Liver (tissue), 9 donors: Measurements from ENCODE around the gene MLXIP. TPM values are rescaled to one million over a fixed set of nuclear protein-coding genes. Genes with fewer than 3 reads are reported as not detected.

ENCODE experiments used
- DNase-seq: peaks from one replicate; pipeline ENCODE4 v3.0.0-alpha.2; 2017; ENCODE audit warnings: low spot score
- H3K27ac ChIP-seq, 2 donors: one replicate each; pipeline ENCODE4 v1.7.0; 2013; ENCODE audit warnings: inconsistent platforms in 2 of 2, low read length in 2 of 2, control low read depth in 1 of 2, low read depth in 1 of 2, mild to moderate bottlenecking in 1 of 2
- H3K27me3 ChIP-seq, 4 donors: one replicate each; pipeline versions ENCODE4 v1.6.1 to v1.7.0; 2013; ENCODE audit warnings: low read length in 3 of 4, inconsistent platforms in 1 of 4, mild to moderate bottlenecking in 1 of 4, moderate library complexity in 1 of 4; ENCODE audit not compliant: control insufficient read depth in 4 of 4, insufficient read depth in 4 of 4
- H3K36me3 ChIP-seq, 4 donors: one replicate each; pipeline versions ENCODE4 v1.6.1 to v1.7.0; 2013; ENCODE audit warnings: low read length in 3 of 4, mild to moderate bottlenecking in 3 of 4, low read depth in 1 of 4, moderate library complexity in 1 of 4; ENCODE audit not compliant: control insufficient read depth in 4 of 4, insufficient read depth in 3 of 4
- H3K4me1 ChIP-seq, 4 donors: one replicate each; pipeline versions ENCODE4 v1.6.1 to v1.7.0; 2013; ENCODE audit warnings: low read length in 3 of 4, mild to moderate bottlenecking in 3 of 4, moderate library complexity in 1 of 4; ENCODE audit not compliant: control insufficient read depth in 4 of 4, insufficient read depth in 4 of 4
- H3K4me3 ChIP-seq, 3 donors: one replicate each; pipeline versions ENCODE4 v1.6.1 to v1.7.0; 2013; ENCODE audit warnings: low read length in 3 of 3, control low read depth in 1 of 3, low read depth in 1 of 3, mild to moderate bottlenecking in 1 of 3
- H3K9ac ChIP-seq, 2 donors: one replicate each; pipeline ENCODE4 v1.7.0; 2013; ENCODE audit warnings: low read length in 2 of 2, mild to moderate bottlenecking in 2 of 2, moderate library complexity in 2 of 2, control low read depth in 1 of 2, low read depth in 1 of 2
- H3K9me3 ChIP-seq, 4 donors: one replicate each; pipeline versions ENCODE4 v1.6.1 to v1.7.0; 2013; ENCODE audit warnings: low read length in 3 of 4; ENCODE audit not compliant: control insufficient read depth in 4 of 4
- ATF3 ChIP-seq: IDR thresholded peaks from 2 replicates; pipeline ENCODE4 v1.6.1; 2016; ENCODE audit warnings: antibody characterized with exemption
- CTCF ChIP-seq: fragments of 150-350 bp; IDR thresholded peaks from 2 replicates; pipeline ENCODE4 v1.5.1; 2017; ENCODE audit warnings: improper control_type of control experiment, low read depth, low read length; ENCODE audit not compliant: missing input control
- EGR1 ChIP-seq, 2 donors: IDR thresholded peaks; 2 replicates each; pipeline ENCODE4 v1.6.1; 2016 to 2018; ENCODE audit warnings: antibody characterized with exemption in 2 of 2, low read depth in 2 of 2
- FOXA1 ChIP-seq: IDR thresholded peaks from 2 replicates; pipeline ENCODE4 v1.6.1; 2016; ENCODE audit warnings: antibody characterized with exemption
- FOXA2 ChIP-seq: IDR thresholded peaks from 2 replicates; pipeline ENCODE4 v1.6.1; 2016; ENCODE audit warnings: antibody characterized with exemption
- GABPA ChIP-seq, 2 donors: IDR thresholded peaks in 1 of 2; conservative IDR thresholded peaks in 1 of 2; 2 replicates each; pipeline ENCODE4 v1.6.1; 2016; ENCODE audit warnings: antibody characterized with exemption in 2 of 2, mild to moderate bottlenecking in 1 of 2, moderate library complexity in 1 of 2
- HNF4A ChIP-seq, 2 donors: conservative IDR thresholded peaks; 2 replicates each; pipeline ENCODE4 v1.6.1; 2016; ENCODE audit warnings: antibody characterized with exemption in 2 of 2, mild to moderate bottlenecking in 2 of 2
- HNF4G ChIP-seq: IDR thresholded peaks from 2 replicates; pipeline ENCODE4 v1.6.1; 2016; ENCODE audit warnings: antibody characterized with exemption
- JUND ChIP-seq, 2 donors: IDR thresholded peaks; 2 replicates each; pipeline ENCODE4 v1.6.1; 2016; ENCODE audit warnings: antibody characterized with exemption in 2 of 2
- MAX ChIP-seq: IDR thresholded peaks from 2 replicates; pipeline ENCODE4 v1.6.1; 2016; ENCODE audit warnings: antibody characterized with exemption
- NR2F2 ChIP-seq: IDR thresholded peaks from 2 replicates; pipeline ENCODE4 v1.6.1; 2016; ENCODE audit warnings: antibody characterized with exemption
- RAD21 ChIP-seq, 2 donors: IDR thresholded peaks; 2 replicates each; pipeline ENCODE4 v1.6.1; 2016; ENCODE audit warnings: antibody characterized with exemption in 2 of 2, mild to moderate bottlenecking in 2 of 2
- REST ChIP-seq: IDR thresholded peaks from 2 replicates; pipeline ENCODE4 v1.6.1; 2016; ENCODE audit warnings: antibody characterized with exemption, mild to moderate bottlenecking
- RXRA ChIP-seq, 2 donors: IDR thresholded peaks; 2 replicates each; pipeline ENCODE4 v1.6.1; 2017 to 2018; ENCODE audit warnings: antibody characterized with exemption in 2 of 2, mild to moderate bottlenecking in 1 of 2
- SP1 ChIP-seq: IDR thresholded peaks from 2 replicates; pipeline ENCODE4 v1.6.1; 2018; ENCODE audit warnings: antibody characterized with exemption, mild to moderate bottlenecking
- TAF1 ChIP-seq: conservative IDR thresholded peaks from 2 replicates; pipeline ENCODE4 v1.6.1; 2016; ENCODE audit warnings: antibody characterized with exemption, mild to moderate bottlenecking
- YY1 ChIP-seq: IDR thresholded peaks from 2 replicates; pipeline ENCODE4 v1.6.1; 2016; ENCODE audit warnings: antibody characterized with exemption, mild to moderate bottlenecking
- ZBTB33 ChIP-seq: IDR thresholded peaks from 2 replicates; pipeline ENCODE4 v1.6.1; 2016; ENCODE audit warnings: antibody characterized with exemption
- WGBS: extraction: QIAGEN DNeasy Blood & Tissue Kit; methylation state at CpG from one replicate; pipeline ENCODE4 v1.1.7; 2013; 5-methylcytosine and 5-hydroxymethylcytosine counted together
- polyA plus RNA-seq, 2 donors: library from polyadenylated mRNA; stranded (reverse) in 1 of 2; unstranded in 1 of 2; fragments of 200-250 nt in 1 of 2; fragments of >200 nt in 1 of 2; fragmentation: Nextera tagmentation in 1 of 2; extraction: Ambion mirVana in 1 of 2; gene quantifications; one replicate each; pipeline versions ENCODE4 v1.2.1 to v1.2.3, GENCODE V29; 2013 to 2015
- total RNA-seq, 2 donors: library from RNA; depleted of rRNA; stranded (reverse); fragments of >200 nt; gene quantifications; one replicate each; pipeline ENCODE4 v1.2.3, GENCODE V29; 2014
- donor health status: healthy.
- donor health status: healthy.
- donor health status: healthy.
- donor health status: healthy.
- donor health status: healthy.

MLXIP gene
- total and polyA plus RNA-seq, 4 donors, result 10.6 to 19.5 (median 11.0) TPM

GRCh38 chr12:122111089-122111641 is 32.6 kb downstream of the MLXIP start:
- Histone ChIP-seq H3K4me1 (peaks cover 7 to 15% (median 12%) of the 10 kb centered on the region in 4 donors), H3K27ac (no peak overlapping the region), H3K36me3 (no peaks in the 10 kb centered on the region), H3K9ac (no peak overlapping the region), H3K27me3 (no peaks in the 10 kb centered on the region), H3K4me3 (no peak overlapping the region), H3K9me3 (no peaks in the 10 kb centered on the region)
- no peak for DNase-seq
- WGBS, result 75% methylated on average over 2 of the region's 2 CpGs
- no peak for TF ChIP-seq MAX
- no peak for TF ChIP-seq JUND (IDR thresholded peaks at IDR 0.05)
- TF ChIP-seq GABPA (IDR thresholded peaks at IDR 0.05 in 1 of 2, conservative IDR thresholded peaks at IDR 0.05 in 1 of 2), result no peak
- no peak for TF ChIP-seq FOXA1
- no peak for TF ChIP-seq YY1
- TF ChIP-seq SP1, result no peak
- TF ChIP-seq NR2F2, result no peak
- TF ChIP-seq REST, result no peak
- TF ChIP-seq HNF4G, result no peak
- TF ChIP-seq RAD21 (IDR thresholded peaks at IDR 0.05), result no peak
- no peak for TF ChIP-seq HNF4A (conservative IDR thresholded peaks at IDR 0.05)
- TF ChIP-seq EGR1 (IDR thresholded peaks at IDR 0.05; ENCODE audit: low read depth in 2 of 2), result no peak
- TF ChIP-seq ATF3, result no peak
- TF ChIP-seq TAF1, result no peak
- TF ChIP-seq CTCF, result no peak
- TF ChIP-seq ZBTB33, result no peak
- TF ChIP-seq RXRA (IDR thresholded peaks at IDR 0.05), result no peak
- TF ChIP-seq FOXA2, result no peak
